Astrocyte (in vitro differentiated cells and primary cell): ENCODE measurements around the gene ZFP69B. TPM values are rescaled to one million over a fixed set of nuclear protein-coding genes. Genes with fewer than 3 reads are reported as not detected.

ENCODE experiments used
- DNase-seq: peaks from one replicate; pipeline ENCODE4 v3.0.0-alpha.2; 2010; ENCODE audit warnings: low read depth
- FAIRE-seq: peaks from 2 replicates; lab custom pipeline; 2011; peaks lifted over from hg19 to GRCh38; lab: Jason Lieb, UNC
- H2AFZ ChIP-seq: 2 replicates; pipeline ENCODE4 v1.6.0; 2012; ENCODE audit warnings: low read depth, low read length, inconsistent platforms
- H3K27ac ChIP-seq: 2 replicates; pipeline ENCODE4 v1.5.1; 2011; ENCODE audit warnings: low read depth, low read length, inconsistent platforms
- H3K27me3 ChIP-seq: 2 replicates; pipeline ENCODE4 v1.6.0; 2011; ENCODE audit warnings: low read length, inconsistent platforms; ENCODE audit not compliant: insufficient read depth
- H3K36me3 ChIP-seq: 2 replicates; pipeline ENCODE4 v1.5.1; 2011; ENCODE audit warnings: low read length, inconsistent platforms; ENCODE audit not compliant: insufficient read depth
- H3K4me1 ChIP-seq: 2 replicates; pipeline ENCODE4 v1.5.1; 2011; ENCODE audit warnings: low read length, inconsistent platforms; ENCODE audit not compliant: insufficient read depth
- H3K4me2 ChIP-seq: 2 replicates; pipeline ENCODE4 v1.6.0; 2012; ENCODE audit warnings: low read length, inconsistent platforms
- H3K4me3 ChIP-seq: 2 replicates; pipeline ENCODE4 v1.5.1; 2011; ENCODE audit warnings: low read depth, mild to moderate bottlenecking, low read length, inconsistent platforms; ENCODE audit not compliant: insufficient read depth
- H3K79me2 ChIP-seq: 2 replicates; pipeline ENCODE4 v1.6.0; 2012; ENCODE audit warnings: mild to moderate bottlenecking, low read length, inconsistent platforms; ENCODE audit not compliant: insufficient read depth
- H3K9ac ChIP-seq: 2 replicates; pipeline ENCODE4 v1.6.0; 2012; ENCODE audit warnings: mild to moderate bottlenecking, low read length, inconsistent platforms
- H3K9me3 ChIP-seq: 2 replicates; pipeline ENCODE4 v1.5.1; 2012; ENCODE audit warnings: low read depth, mild to moderate bottlenecking, low read length, inconsistent platforms; ENCODE audit not compliant: insufficient read depth
- H4K20me1 ChIP-seq: 2 replicates; pipeline ENCODE4 v1.6.0; 2012; ENCODE audit warnings: low read length, inconsistent platforms; ENCODE audit not compliant: insufficient read depth
- H3K27ac Mint-ChIP-seq: one replicate; pipeline ENCODE4 v1.8.0; 2021; ENCODE audit warnings: mild to moderate bottlenecking, mixed read lengths; ENCODE audit not compliant: unreplicated experiment
- H3K27me3 Mint-ChIP-seq: one replicate; pipeline ENCODE4 v1.8.0; 2021; ENCODE audit warnings: low read depth, mixed read lengths; ENCODE audit not compliant: unreplicated experiment
- H3K36me3 Mint-ChIP-seq: one replicate; pipeline ENCODE4 v1.8.0; 2021; ENCODE audit warnings: low read depth, mixed read lengths; ENCODE audit not compliant: unreplicated experiment
- H3K4me1 Mint-ChIP-seq: one replicate; pipeline ENCODE4 v1.8.0; 2021; ENCODE audit warnings: low read depth, mixed read lengths; ENCODE audit not compliant: unreplicated experiment
- H3K4me3 Mint-ChIP-seq: one replicate; pipeline ENCODE4 v1.8.0; 2021; ENCODE audit warnings: mild to moderate bottlenecking, moderate library complexity, mixed read lengths; ENCODE audit not compliant: unreplicated experiment
- H3K9me3 Mint-ChIP-seq: one replicate; pipeline ENCODE4 v1.8.0; 2021; ENCODE audit warnings: mild to moderate bottlenecking, mixed read lengths; ENCODE audit not compliant: unreplicated experiment
- CTCF ChIP-seq: IDR thresholded peaks from 2 replicates; pipeline ENCODE4 v1.5.1; 2011; ENCODE audit warnings: low read depth, mild to moderate bottlenecking, inconsistent platforms, low read length, moderate library complexity; ENCODE audit not compliant: insufficient read depth
- EZH2 ChIP-seq: IDR thresholded peaks from 2 replicates; pipeline ENCODE4 v1.6.1; 2012; ENCODE audit warnings: mild to moderate bottlenecking, low read length, inconsistent platforms; ENCODE audit not compliant: insufficient read depth
- total RNA-seq: library from RNA; stranded (reverse); gene quantifications from 2 replicates; pipeline ENCODE4 v1.2.1, GENCODE V29; 2021

ZFP69B gene
- total RNA-seq, 1 donor from 2014 or later = 5.4 TPM

GRCh38 chr1:40422630-40423263, 27.5 kb upstream of the ZFP69B start:
- peaks cover 9% of the 10 kb centered on the region for H3K4me1 Mint-ChIP-seq
- H3K27me3 ChIP-seq = no peaks in the 10 kb centered on the region
- H3K27ac Mint-ChIP-seq = no peak overlapping the region
- no peak overlapping the region for H3K9ac ChIP-seq
- H3K36me3 ChIP-seq = peaks cover 3% of the 10 kb centered on the region
- no peaks in the 10 kb centered on the region for H4K20me1 ChIP-seq
- TF ChIP-seq CTCF = no peak
- TF ChIP-seq EZH2 = no peak
- H2AFZ ChIP-seq = no peak overlapping the region
- H3K27me3 Mint-ChIP-seq = no peaks in the 10 kb centered on the region
- no peak overlapping the region for H3K4me3 Mint-ChIP-seq
- H3K79me2 ChIP-seq = no peaks in the 10 kb centered on the region
- no peaks in the 10 kb centered on the region for H3K9me3 ChIP-seq
- no peak overlapping the region for H3K27ac ChIP-seq
- no peak overlapping the region for H3K4me3 ChIP-seq
- H3K4me1 ChIP-seq = peaks cover 5% of the 10 kb centered on the region
- peaks cover 1% of the 10 kb centered on the region for H3K9me3 Mint-ChIP-seq
- DNase-seq = no peak
- H3K36me3 Mint-ChIP-seq = peaks cover 35% of the 10 kb centered on the region
- no peak overlapping the region for H3K4me2 ChIP-seq
- no peak for FAIRE-seq

GRCh38 chr1:40423264-40423642, 27.0 kb upstream of the ZFP69B start:
- Histone ChIP-seq H3K36me3 (peaks cover 3% of the 10 kb centered on the region), H3K27me3 (no peaks in the 10 kb centered on the region), H3K4me1 (peaks cover 5% of the 10 kb centered on the region), H3K9ac (no peak overlapping the region), H3K9me3 (no peaks in the 10 kb centered on the region), H3K4me3 (no peak overlapping the region), H3K4me2 (no peak overlapping the region), H2AFZ (no peak overlapping the region), H3K27ac (no peak overlapping the region), H4K20me1 (no peaks in the 10 kb centered on the region), H3K79me2 (no peaks in the 10 kb centered on the region)
- Mint-ChIP-seq H3K27ac (no peak overlapping the region), H3K27me3 (no peaks in the 10 kb centered on the region), H3K9me3 (peaks cover 1% of the 10 kb centered on the region), H3K4me1 (peaks cover 9% of the 10 kb centered on the region), H3K36me3 (peaks cover 32% of the 10 kb centered on the region), H3K4me3 (no peak overlapping the region)
- DNase-seq (no peak), FAIRE-seq (no peak)
- no peak for TF ChIP-seq CTCF
- no peak for TF ChIP-seq EZH2

- Mint-ChIP-seq H3K9me3 (peaks cover 1% of the 10 kb centered on the region), H3K4me1 (peaks cover 9% of the 10 kb centered on the region), H3K27me3 (no peaks in the 10 kb centered on the region), H3K4me3 (no peak overlapping the region), H3K27ac (no peak overlapping the region), H3K36me3 (peaks cover 30% of the 10 kb centered on the region)
- H3K9ac ChIP-seq = no peak overlapping the region
- TF ChIP-seq CTCF (no peak), EZH2 (no peak)
- no peaks in the 10 kb centered on the region for H4K20me1 ChIP-seq
- peaks cover 5% of the 10 kb centered on the region for H3K4me1 ChIP-seq
- no peaks in the 10 kb centered on the region for H3K27me3 ChIP-seq
- no peak overlapping the region for H3K4me2 ChIP-seq
- H3K9me3 ChIP-seq = no peaks in the 10 kb centered on the region
- no peak overlapping the region for H3K27ac ChIP-seq
- no peak overlapping the region for H2AFZ ChIP-seq
- no peaks in the 10 kb centered on the region for H3K36me3 ChIP-seq
- FAIRE-seq (no peak), DNase-seq (no peak)
- no peak overlapping the region for H3K4me3 ChIP-seq
- no peaks in the 10 kb centered on the region for H3K79me2 ChIP-seq
Measured at GRCh38 chr1:40423951-40424618, 26.2 kb upstream of the ZFP69B start.
